K562 (cell line): ENCODE data around the gene ALK.

ENCODE experiments used
- FOXA1 ChIP-seq: fragments of 450-650 bp; IDR thresholded peaks from 2 replicates; pipeline ENCODE4 v1.6.1; 2016; ENCODE audit warnings: mild to moderate bottlenecking, borderline replicate concordance
- TF ChIP-seq, protein P1 (sequence below): fragments of 150-350 bp; conservative IDR thresholded peaks from 2 replicates; pipeline ENCODE4 v1.6.1; 2014; ENCODE audit warnings: low read length
- TF ChIP-seq, protein P2 (sequence below), 2 experiments: fragments of 450-650 bp in 1 of 2; sonication (generic) in 1 of 2; formaldehyde crosslinking in 1 of 2; IDR thresholded peaks; 2 replicates each; pipeline versions ENCODE4 v1.7.1 to v1.9.0; 2016 to 2022; ENCODE audit warnings: inconsistent platforms in 1 of 2, mild to moderate bottlenecking in 1 of 2, missing genetic modification reagents in 1 of 2

DNA sequence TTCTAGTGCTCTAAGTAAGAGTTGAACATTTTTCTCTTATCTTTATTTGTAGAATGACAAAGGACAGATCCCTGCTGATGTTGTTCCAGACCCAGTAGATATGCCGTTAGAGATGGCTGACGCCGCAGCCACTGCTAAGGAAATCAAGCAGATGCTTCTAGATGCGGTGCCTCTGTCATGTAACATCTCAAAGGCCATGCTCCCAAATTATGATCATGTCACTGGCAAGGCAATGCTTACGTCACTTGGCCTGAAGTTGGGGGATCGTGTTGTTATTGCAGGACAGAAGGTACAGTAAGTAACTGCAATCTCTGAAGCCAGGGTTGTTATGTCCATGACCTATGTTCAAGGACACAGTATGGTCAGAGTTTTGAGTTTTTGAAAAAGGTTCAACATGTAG lies 777.7 kb downstream of the ALK start:
- TF ChIP-seq, protein P1, sequence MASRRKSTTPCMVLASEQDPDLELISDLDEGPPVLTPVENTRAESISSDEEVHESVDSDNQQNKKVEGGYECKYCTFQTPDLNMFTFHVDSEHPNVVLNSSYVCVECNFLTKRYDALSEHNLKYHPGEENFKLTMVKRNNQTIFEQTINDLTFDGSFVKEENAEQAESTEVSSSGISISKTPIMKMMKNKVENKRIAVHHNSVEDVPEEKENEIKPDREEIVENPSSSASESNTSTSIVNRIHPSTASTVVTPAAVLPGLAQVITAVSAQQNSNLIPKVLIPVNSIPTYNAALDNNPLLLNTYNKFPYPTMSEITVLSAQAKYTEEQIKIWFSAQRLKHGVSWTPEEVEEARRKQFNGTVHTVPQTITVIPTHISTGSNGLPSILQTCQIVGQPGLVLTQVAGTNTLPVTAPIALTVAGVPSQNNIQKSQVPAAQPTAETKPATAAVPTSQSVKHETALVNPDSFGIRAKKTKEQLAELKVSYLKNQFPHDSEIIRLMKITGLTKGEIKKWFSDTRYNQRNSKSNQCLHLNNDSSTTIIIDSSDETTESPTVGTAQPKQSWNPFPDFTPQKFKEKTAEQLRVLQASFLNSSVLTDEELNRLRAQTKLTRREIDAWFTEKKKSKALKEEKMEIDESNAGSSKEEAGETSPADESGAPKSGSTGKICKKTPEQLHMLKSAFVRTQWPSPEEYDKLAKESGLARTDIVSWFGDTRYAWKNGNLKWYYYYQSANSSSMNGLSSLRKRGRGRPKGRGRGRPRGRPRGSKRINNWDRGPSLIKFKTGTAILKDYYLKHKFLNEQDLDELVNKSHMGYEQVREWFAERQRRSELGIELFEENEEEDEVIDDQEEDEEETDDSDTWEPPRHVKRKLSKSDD, result no peak
- TF ChIP-seq FOXA1, result no peak
- TF ChIP-seq, protein P2, sequence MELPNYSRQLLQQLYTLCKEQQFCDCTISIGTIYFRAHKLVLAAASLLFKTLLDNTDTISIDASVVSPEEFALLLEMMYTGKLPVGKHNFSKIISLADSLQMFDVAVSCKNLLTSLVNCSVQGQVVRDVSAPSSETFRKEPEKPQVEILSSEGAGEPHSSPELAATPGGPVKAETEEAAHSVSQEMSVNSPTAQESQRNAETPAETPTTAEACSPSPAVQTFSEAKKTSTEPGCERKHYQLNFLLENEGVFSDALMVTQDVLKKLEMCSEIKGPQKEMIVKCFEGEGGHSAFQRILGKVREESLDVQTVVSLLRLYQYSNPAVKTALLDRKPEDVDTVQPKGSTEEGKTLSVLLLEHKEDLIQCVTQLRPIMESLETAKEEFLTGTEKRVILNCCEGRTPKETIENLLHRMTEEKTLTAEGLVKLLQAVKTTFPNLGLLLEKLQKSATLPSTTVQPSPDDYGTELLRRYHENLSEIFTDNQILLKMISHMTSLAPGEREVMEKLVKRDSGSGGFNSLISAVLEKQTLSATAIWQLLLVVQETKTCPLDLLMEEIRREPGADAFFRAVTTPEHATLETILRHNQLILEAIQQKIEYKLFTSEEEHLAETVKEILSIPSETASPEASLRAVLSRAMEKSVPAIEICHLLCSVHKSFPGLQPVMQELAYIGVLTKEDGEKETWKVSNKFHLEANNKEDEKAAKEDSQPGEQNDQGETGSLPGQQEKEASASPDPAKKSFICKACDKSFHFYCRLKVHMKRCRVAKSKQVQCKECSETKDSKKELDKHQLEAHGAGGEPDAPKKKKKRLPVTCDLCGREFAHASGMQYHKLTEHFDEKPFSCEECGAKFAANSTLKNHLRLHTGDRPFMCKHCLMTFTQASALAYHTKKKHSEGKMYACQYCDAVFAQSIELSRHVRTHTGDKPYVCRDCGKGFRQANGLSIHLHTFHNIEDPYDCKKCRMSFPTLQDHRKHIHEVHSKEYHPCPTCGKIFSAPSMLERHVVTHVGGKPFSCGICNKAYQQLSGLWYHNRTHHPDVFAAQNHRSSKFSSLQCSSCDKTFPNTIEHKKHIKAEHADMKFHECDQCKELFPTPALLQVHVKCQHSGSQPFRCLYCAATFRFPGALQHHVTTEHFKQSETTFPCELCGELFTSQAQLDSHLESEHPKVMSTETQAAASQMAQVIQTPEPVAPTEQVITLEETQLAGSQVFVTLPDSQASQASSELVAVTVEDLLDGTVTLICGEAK (IDR thresholded peaks at IDR 0.05), result no peak
- TF ChIP-seq, protein P2 (CRISPR knock-in tag; IDR thresholded peaks at IDR 0.05), result no peak
